HEK293 (cell line): ENCODE results near the gene TNNT2.

Experiments used
- CTCF ChIA-PET: fragments of 350-600 bp; formaldehyde crosslinking; extraction: SDS; loops from one replicate; lab custom pipeline; 2021; ENCODE audit warnings: antibody characterized with exemption; lab: Yijun Ruan, JAX
- POLR2A ChIA-PET: fragments of 300-600 bp; formaldehyde crosslinking; extraction: SDS; loops from one replicate; lab custom pipeline; 2020; ENCODE audit warnings: antibody characterized with exemption, inconsistent platforms; lab: Yijun Ruan, JAX
- H3K27ac ChIP-seq: fragments of 200-500 bp; sonication (Bioruptor generic); 2 replicates; pipeline ENCODE4 v1.5.1; 2014; ENCODE audit warnings: low read depth, low read length, control low read depth, inconsistent platforms; ENCODE audit errors: extremely low read depth
- H3K36me3 ChIP-seq, 2 experiments: fragments of 200-500 bp in 1 of 2; sonication (Bioruptor generic) in 1 of 2; 1 replicate in 1 of 2; 2 replicates in 1 of 2; pipeline ENCODE4 v1.5.1; 2014 to 2017; ENCODE audit warnings: inconsistent platforms in 2 of 2, low read length in 2 of 2; ENCODE audit not compliant: control insufficient read depth in 2 of 2, insufficient read depth in 1 of 2
- H3K4me1 ChIP-seq: fragments of 200-500 bp; sonication (Bioruptor generic); 2 replicates; pipeline ENCODE4 v1.5.1; 2014; ENCODE audit warnings: mild to moderate bottlenecking, low read length, inconsistent platforms; ENCODE audit not compliant: control insufficient read depth, insufficient read depth
- H3K4me3 ChIP-seq: 2 replicates; pipeline ENCODE4 v1.5.1; 2011; ENCODE audit warnings: low read depth, mild to moderate bottlenecking, control low read depth, low read length, moderate library complexity
- H3K9me3 ChIP-seq: fragments of 200-500 bp; sonication (Bioruptor generic); 2 replicates; pipeline ENCODE4 v1.5.1; 2014; ENCODE audit warnings: low read depth, low read length, inconsistent platforms; ENCODE audit not compliant: control insufficient read depth, insufficient read depth
- HOXA7 ChIP-seq: sonication (generic); formaldehyde crosslinking; IDR thresholded peaks from 2 replicates; pipeline ENCODE4 v1.8.1; 2022; ENCODE audit warnings: missing genetic modification reagents, borderline replicate concordance
- HOXD13 ChIP-seq: sonication (generic); formaldehyde crosslinking; IDR thresholded peaks from 2 replicates; pipeline ENCODE4 v1.8.0; 2022; ENCODE audit warnings: missing genetic modification reagents, borderline replicate concordance
- KLF9 ChIP-seq: fragments of 450-650 bp; formaldehyde crosslinking; IDR thresholded peaks from 2 replicates; pipeline ENCODE4 v1.5.1; 2016; ENCODE audit warnings: missing biosample characterization, missing genetic modification characterization, low read depth
- PRDM4 ChIP-seq: fragments of 450-650 bp; formaldehyde crosslinking; IDR thresholded peaks from 2 replicates; pipeline ENCODE4 v1.5.1; 2017; ENCODE audit warnings: missing biosample characterization, missing genetic modification characterization
- SCRT1 ChIP-seq: fragments of 450-650 bp; formaldehyde crosslinking; IDR thresholded peaks from 2 replicates; pipeline ENCODE4 v1.5.1; 2016; ENCODE audit warnings: missing biosample characterization, missing genetic modification characterization, borderline replicate concordance
- ZNF140 ChIP-seq: fragments of 450-650 bp; formaldehyde crosslinking; IDR thresholded peaks from 2 replicates; pipeline ENCODE4 v1.5.1; 2016; ENCODE audit warnings: missing biosample characterization, missing genetic modification characterization
- ZNF18 ChIP-seq: fragments of 450-650 bp; formaldehyde crosslinking; IDR thresholded peaks from 2 replicates; pipeline ENCODE4 v1.5.1; 2016; ENCODE audit warnings: missing biosample characterization, missing genetic modification characterization
- ZNF19 ChIP-seq: fragments of 450-650 bp; formaldehyde crosslinking; IDR thresholded peaks from 2 replicates; pipeline ENCODE4; 2016; ENCODE audit warnings: missing biosample characterization, missing genetic modification characterization, low read depth
- ZNF221 ChIP-seq: fragments of 450-650 bp; formaldehyde crosslinking; IDR thresholded peaks from 2 replicates; pipeline ENCODE4 v1.5.1; 2017; ENCODE audit warnings: missing biosample characterization, missing genetic modification characterization, borderline replicate concordance
- ZNF404 ChIP-seq: fragments of 450-650 bp; formaldehyde crosslinking; IDR thresholded peaks from 2 replicates; pipeline ENCODE4 v1.5.1; 2017; ENCODE audit warnings: missing biosample characterization, missing genetic modification characterization
- ZNF433 ChIP-seq: fragments of 450-650 bp; formaldehyde crosslinking; IDR thresholded peaks from 2 replicates; pipeline ENCODE4 v1.5.1; 2016; ENCODE audit warnings: missing biosample characterization, missing genetic modification characterization, low read depth
- ZNF518A ChIP-seq: fragments of 450-650 bp; formaldehyde crosslinking; conservative IDR thresholded peaks from 2 replicates; pipeline ENCODE4 v1.5.1; 2016; ENCODE audit warnings: low read depth, missing biosample characterization, missing genetic modification characterization
- ZNF529 ChIP-seq: fragments of 450-650 bp; formaldehyde crosslinking; IDR thresholded peaks from 2 replicates; pipeline ENCODE4 v1.5.1; 2017; ENCODE audit warnings: missing genetic modification characterization, missing biosample characterization; ENCODE audit not compliant: insufficient replicate concordance
- ZNF555 ChIP-seq: fragments of 450-650 bp; formaldehyde crosslinking; conservative IDR thresholded peaks from 2 replicates; pipeline ENCODE4 v1.5.1; 2017; ENCODE audit warnings: missing biosample characterization, mild to moderate bottlenecking, missing genetic modification characterization, inconsistent platforms
- ZNF654 ChIP-seq: fragments of 450-650 bp; formaldehyde crosslinking; IDR thresholded peaks from 2 replicates; pipeline ENCODE4 v1.5.1; 2016; ENCODE audit warnings: low read depth, missing biosample characterization, missing genetic modification characterization
- ZNF670 ChIP-seq: fragments of 450-650 bp; formaldehyde crosslinking; IDR thresholded peaks from 2 replicates; pipeline ENCODE4 v1.5.1; 2016; ENCODE audit warnings: missing biosample characterization, missing genetic modification characterization, low read depth
- ZNF707 ChIP-seq: fragments of 450-650 bp; formaldehyde crosslinking; IDR thresholded peaks from 2 replicates; pipeline ENCODE4 v1.5.1; 2016; ENCODE audit warnings: missing biosample characterization, missing genetic modification characterization
- ZNF785 ChIP-seq: fragments of 450-650 bp; formaldehyde crosslinking; IDR thresholded peaks from 2 replicates; pipeline ENCODE4 v1.5.1; 2016; ENCODE audit warnings: missing biosample characterization, missing genetic modification characterization
- ZNF792 ChIP-seq: fragments of 450-650 bp; formaldehyde crosslinking; IDR thresholded peaks from 2 replicates; pipeline ENCODE4 v1.5.1; 2016; ENCODE audit warnings: missing biosample characterization, missing genetic modification characterization
- ZNF830 ChIP-seq: fragments of 450-650 bp; IDR thresholded peaks from 2 replicates; pipeline ENCODE4 v1.5.0; 2018; ENCODE audit warnings: missing biosample characterization, missing genetic modification characterization, low read depth, mild to moderate bottlenecking, moderate library complexity
- TF ChIP-seq, protein P1 (sequence below): fragments of 450-650 bp; formaldehyde crosslinking; IDR thresholded peaks from 2 replicates; pipeline ENCODE4 v1.5.1; 2017; ENCODE audit warnings: missing biosample characterization, missing genetic modification characterization

TNNT2 gene

DNA sequence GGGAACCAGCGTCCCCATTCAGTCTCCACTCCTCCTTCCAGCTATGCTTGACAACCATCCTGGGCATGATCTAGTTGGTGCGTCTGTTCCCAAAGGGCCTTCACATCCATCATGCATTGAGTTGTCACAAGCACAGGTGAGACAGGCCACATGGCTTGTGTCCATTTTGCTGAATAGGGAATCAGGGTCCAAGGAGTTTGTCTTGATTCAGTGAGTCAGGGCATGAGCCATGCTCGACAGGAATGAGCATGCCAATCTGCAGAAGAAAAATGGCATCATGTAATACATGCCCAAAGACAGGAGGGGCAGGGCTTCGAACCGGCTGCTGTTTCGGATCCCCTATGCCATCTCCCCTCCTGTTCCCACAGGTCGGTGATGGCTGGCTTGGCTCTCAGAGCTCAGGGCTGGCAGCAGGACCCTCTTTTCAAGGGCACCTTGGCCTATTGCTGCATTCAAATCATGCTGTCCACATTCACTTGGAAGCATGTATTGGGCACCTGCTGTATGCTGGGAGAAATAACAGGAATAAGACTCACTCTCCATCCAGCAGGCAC lies 49.7 kb downstream of the TNNT2 start:
- Histone ChIP-seq H3K4me3 (no peak overlapping the region), H3K36me3 (no peaks in the 10 kb centered on the region), H3K27ac (no peak overlapping the region), H3K4me1 (no peaks in the 10 kb centered on the region), H3K9me3 (no peaks in the 10 kb centered on the region)
- TF ChIP-seq ZNF18 (no peak), ZNF670 (tag by site-specific recombination) (no peak), ZNF19 (tag by site-specific recombination) (no peak), ZNF792 (tag by site-specific recombination) (no peak), ZNF518A (no peak), KLF9 (tag by site-specific recombination) (no peak), ZNF785 (tag by site-specific recombination) (no peak), ZNF707 (tag by site-specific recombination) (no peak), ZNF654 (tag by site-specific recombination) (no peak)
- ChIA-PET POLR2A (no interaction called here), CTCF (interaction anchor here (1.1 to 2.2 kb wide), 3 partner anchors 19 to 74 kb away, joined by 3 to 8 read pairs (median 4); no protein-coding TSS in a partner anchor)

GRCh38 chr1:201326710-201327109 lies 50.8 kb downstream of the TNNT2 start:
- no peaks in the 10 kb centered on the region for H3K36me3 ChIP-seq
- CTCF ChIA-PET = interaction anchor here (0.6 to 1.1 kb wide), 3 partner anchors 20 to 73 kb away, joined by 3 to 4 read pairs (median 4); no protein-coding TSS in a partner anchor
- no peak overlapping the region for H3K27ac ChIP-seq
- H3K4me1 ChIP-seq = no peaks in the 10 kb centered on the region
- H3K4me3 ChIP-seq = no peak overlapping the region
- H3K9me3 ChIP-seq = no peaks in the 10 kb centered on the region
- no peak for TF ChIP-seq SCRT1 (tag by site-specific recombination)
- TF ChIP-seq HOXD13 (CRISPR knock-in tag) = no peak
- TF ChIP-seq ZNF404 (tag by site-specific recombination) = no peak
- TF ChIP-seq ZNF830 = no peak
- POLR2A ChIA-PET = no interaction called here

GRCh38 chr1:201325678-201326060 lies 51.8 kb downstream of the TNNT2 start:
- POLR2A ChIA-PET = no interaction called here
- H3K9me3 ChIP-seq = no peaks in the 10 kb centered on the region
- no peaks in the 10 kb centered on the region for H3K36me3 ChIP-seq
- no peaks in the 10 kb centered on the region for H3K4me1 ChIP-seq
- H3K27ac ChIP-seq = no peak overlapping the region
- CTCF ChIA-PET = interaction anchor here (0.7 kb wide), 1 partner anchor 71 kb away, joined by 3 read pairs; no protein-coding TSS in a partner anchor
- H3K4me3 ChIP-seq = no peak overlapping the region
- TF ChIP-seq HOXA7 = no peak
- TF ChIP-seq ZNF555 (tag by site-specific recombination) = no peak
- no peak for TF ChIP-seq PRDM4 (tag by site-specific recombination)
- no peak for TF ChIP-seq ZNF433 (tag by site-specific recombination)
- TF ChIP-seq ZNF529 (tag by site-specific recombination) = no peak
- TF ChIP-seq ZNF140 (tag by site-specific recombination) = no peak
- no peak for TF ChIP-seq ZNF221
- TF ChIP-seq, protein P1, sequence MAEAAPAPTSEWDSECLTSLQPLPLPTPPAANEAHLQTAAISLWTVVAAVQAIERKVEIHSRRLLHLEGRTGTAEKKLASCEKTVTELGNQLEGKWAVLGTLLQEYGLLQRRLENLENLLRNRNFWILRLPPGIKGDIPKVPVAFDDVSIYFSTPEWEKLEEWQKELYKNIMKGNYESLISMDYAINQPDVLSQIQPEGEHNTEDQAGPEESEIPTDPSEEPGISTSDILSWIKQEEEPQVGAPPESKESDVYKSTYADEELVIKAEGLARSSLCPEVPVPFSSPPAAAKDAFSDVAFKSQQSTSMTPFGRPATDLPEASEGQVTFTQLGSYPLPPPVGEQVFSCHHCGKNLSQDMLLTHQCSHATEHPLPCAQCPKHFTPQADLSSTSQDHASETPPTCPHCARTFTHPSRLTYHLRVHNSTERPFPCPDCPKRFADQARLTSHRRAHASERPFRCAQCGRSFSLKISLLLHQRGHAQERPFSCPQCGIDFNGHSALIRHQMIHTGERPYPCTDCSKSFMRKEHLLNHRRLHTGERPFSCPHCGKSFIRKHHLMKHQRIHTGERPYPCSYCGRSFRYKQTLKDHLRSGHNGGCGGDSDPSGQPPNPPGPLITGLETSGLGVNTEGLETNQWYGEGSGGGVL = no peak
